ENCODE measurements around the gene SULT4A1.

SULT4A1 gene

GRCh38 chr22:43881091-43882061 is 19.1 kb upstream of the SULT4A1 start:
- Histone ChIP-seq H3K4me1 (ENCODE audit: insufficient read depth, poor library complexity, severe bottlenecking) (no peaks in the 10 kb centered on the region), H3K27ac (ENCODE audit: poor library complexity, severe bottlenecking) (no peak overlapping the region), H3K9me3 (ENCODE audit: severe bottlenecking) (no peaks in the 10 kb centered on the region), H3K4me3 (ENCODE audit: severe bottlenecking) (no peak overlapping the region), H3K27me3 (ENCODE audit: insufficient read depth, poor library complexity, severe bottlenecking) (peaks cover 5% of the 10 kb centered on the region), H3K36me3 (ENCODE audit: low read depth) (no peaks in the 10 kb centered on the region)
- DNase-seq (ENCODE audit: low spot score), result no peak
- ATAC-seq (ENCODE audit: low read depth), result no peak
- TF ChIP-seq CTCF (IDR thresholded peaks at IDR 0.05; ENCODE audit: poor library complexity, severe bottlenecking), result no peak

- no peaks in the 10 kb centered on the region for H3K36me3 ChIP-seq (ENCODE audit: low read depth)
- DNase-seq (ENCODE audit: low spot score) (no peak), ATAC-seq (ENCODE audit: low read depth) (no peak)
- TF ChIP-seq CTCF (IDR thresholded peaks at IDR 0.05; ENCODE audit: poor library complexity, severe bottlenecking), result no peak
- no peak overlapping the region for H3K27ac ChIP-seq (ENCODE audit: poor library complexity, severe bottlenecking)
- peaks cover 5% of the 10 kb centered on the region for H3K27me3 ChIP-seq (ENCODE audit: insufficient read depth, poor library complexity, severe bottlenecking)
- H3K9me3 ChIP-seq (ENCODE audit: severe bottlenecking), result no peaks in the 10 kb centered on the region
- no peak overlapping the region for H3K4me3 ChIP-seq (ENCODE audit: severe bottlenecking)
- no peaks in the 10 kb centered on the region for H3K4me1 ChIP-seq (ENCODE audit: insufficient read depth, poor library complexity, severe bottlenecking)
These were observed 18.3 kb upstream of the SULT4A1 start for GRCh38 chr22:43880541-43880991.

GRCh38 chr22:43879901-43880540 is 17.7 kb upstream of the SULT4A1 start:
- Histone ChIP-seq H3K4me3 (ENCODE audit: severe bottlenecking) (no peak overlapping the region), H3K27ac (ENCODE audit: poor library complexity, severe bottlenecking) (no peak overlapping the region), H3K27me3 (ENCODE audit: insufficient read depth, poor library complexity, severe bottlenecking) (peaks cover 5% of the 10 kb centered on the region), H3K36me3 (ENCODE audit: low read depth) (no peaks in the 10 kb centered on the region), H3K4me1 (ENCODE audit: insufficient read depth, poor library complexity, severe bottlenecking) (no peaks in the 10 kb centered on the region), H3K9me3 (ENCODE audit: severe bottlenecking) (no peaks in the 10 kb centered on the region)
- no peak for TF ChIP-seq CTCF (IDR thresholded peaks at IDR 0.05; ENCODE audit: poor library complexity, severe bottlenecking)
- no peak for ATAC-seq (ENCODE audit: low read depth)
- DNase-seq (ENCODE audit: low spot score), result no peak

GRCh38 chr22:43878831-43879550 is 16.7 kb upstream of the SULT4A1 start:
- ATAC-seq (ENCODE audit: low read depth) (no peak), DNase-seq (ENCODE audit: low spot score) (no peak)
- peaks cover 5% of the 10 kb centered on the region for H3K27me3 ChIP-seq (ENCODE audit: insufficient read depth, poor library complexity, severe bottlenecking)
- H3K27ac ChIP-seq (ENCODE audit: poor library complexity, severe bottlenecking), result no peak overlapping the region
- H3K9me3 ChIP-seq (ENCODE audit: severe bottlenecking), result no peaks in the 10 kb centered on the region
- no peaks in the 10 kb centered on the region for H3K36me3 ChIP-seq (ENCODE audit: low read depth)
- TF ChIP-seq CTCF (IDR thresholded peaks at IDR 0.05; ENCODE audit: poor library complexity, severe bottlenecking), result no peak
- no peak overlapping the region for H3K4me3 ChIP-seq (ENCODE audit: severe bottlenecking)
- no peaks in the 10 kb centered on the region for H3K4me1 ChIP-seq (ENCODE audit: insufficient read depth, poor library complexity, severe bottlenecking)

Measured in RWPE2 (cell line).